ENCODE measurements around the gene CBARP.

- no peak for TF ChIP-seq CTCF (conservative IDR thresholded peaks at IDR 0.05; ENCODE audit: low read length)
- TF ChIP-seq EZH2phosphoT487 (IDR thresholded peaks at IDR 0.05; ENCODE audit: borderline replicate concordance, low read depth, low read length): no peak
Observed at GRCh38 chr19:1224847-1225246, 13.0 kb downstream of the CBARP start.

Data from OCI-LY7 (cell line).